Uterus (tissue), 2 donors: ENCODE results near the gene FAHD1.

ENCODE experiments used
- CTCF ChIP-seq, 4 experiments: fragments of 200-600 bp in 2 of 4; fragments of 450-650 bp in 2 of 4; sonication (generic) in 2 of 4; IDR thresholded peaks; one replicate each; pipeline ENCODE4 v1.5.1; 2016 to 2019; ENCODE audit warnings: antibody characterized with exemption in 4 of 4, mild to moderate bottlenecking in 2 of 4, moderate library complexity in 1 of 4
- POLR2A ChIP-seq, 2 donors: fragments of 450-650 bp; IDR thresholded peaks; one replicate each; pipeline ENCODE4 v1.6.1; 2016; ENCODE audit warnings: antibody characterized with exemption in 2 of 2, mild to moderate bottlenecking in 1 of 2, moderate library complexity in 1 of 2

- no peak for TF ChIP-seq CTCF (IDR thresholded peaks at IDR 0.05)
- TF ChIP-seq POLR2A (IDR thresholded peaks at IDR 0.05), result no peak
These were observed 26.3 kb upstream of the FAHD1 start for GRCh38 chr16:1800701-1801100.
